ENCODE results near the gene MAP3K20.

GRCh38 chr2:173126819-173127218 is 51.2 kb downstream of the MAP3K20 start:
- TF ChIP-seq CTCF (conservative IDR thresholded peaks at IDR 0.05; ENCODE audit: low read depth, low read length) (no peak), EZH2 (IDR thresholded peaks at IDR 0.05; ENCODE audit: borderline replicate concordance, low read depth, low read length, poor library complexity, severe bottlenecking) (no peak)

Data from A673 (cell line).